ENCODE data around the gene CXCL3.

GRCh38 chr4:74058048-74058651 is 19.7 kb upstream of the CXCL3 start:
- TF ChIP-seq CTCF (conservative IDR thresholded peaks at IDR 0.05 in 1 of 2, IDR thresholded peaks at IDR 0.05 in 1 of 2; ENCODE audit: low read depth in 1 of 2, low read length in 2 of 2), result no peak
- TF ChIP-seq EZH2 (IDR thresholded peaks at IDR 0.05; ENCODE audit: low read length, missing control alignments), result no peak
